ENCODE results near the gene DLGAP5. TPM values are rescaled to one million over a fixed set of nuclear protein-coding genes. Genes with fewer than 3 reads are reported as not detected.

DLGAP5 gene
- total RNA-seq = 3.1 and 4.0 TPM in 2 replicates

GRCh38 chr14:55191203-55192053 lies at the start of gene DLGAP5:
Gene DLGAP5, minus strand, starts transcription at chr14:55191585. Its CDS starts 2,406 bp downstream, at chr14:55189179.

GRCh38 chr14:55129086-55129427 lies 62.3 kb downstream of the DLGAP5 start, which contains the start of gene LGALS3:
Gene LGALS3, plus strand, starts transcription at chr14:55129252. Its CDS starts 8,122 bp downstream, at chr14:55137374.

Other genes starting within 250 kb of the DLGAP5 start
- 5.2 and 5.3 TPM in 2 replicates for gene WDHD1, start 164.5 kb downstream of the DLGAP5 start, total RNA-seq
- 21.1 TPM in 2 replicates for gene SOCS4, start 164.3 kb downstream of the DLGAP5 start, total RNA-seq
- 50.5 and 53.9 TPM in 2 replicates for gene MAPK1IP1L, start 139.9 kb downstream of the DLGAP5 start, total RNA-seq
- gene LGALS3, start 62.3 kb downstream of the DLGAP5 start, total RNA-seq = 311 and 386 TPM in 2 replicates
- 25.6 and 30.0 TPM in 2 replicates for gene FBXO34, start 79.8 kb upstream of the DLGAP5 start, total RNA-seq
- gene ATG14, start 220.2 kb upstream of the DLGAP5 start, total RNA-seq = 10.5 and 11.5 TPM in 2 replicates
- not detected in 2 replicates for gene TBPL2, start 249.0 kb upstream of the DLGAP5 start, total RNA-seq